ENCODE data around the gene ACTMAP. TPM values are rescaled to one million over a fixed set of nuclear protein-coding genes. Genes with fewer than 3 reads are reported as not detected.
"Not testable (repeated sequence)": the region's sequence is repeated elsewhere in the genome, so short reads cannot be mapped to it uniquely, and the experiment has no call there.

ACTMAP gene
- total RNA-seq, 1 donor from 2014 or later: 20.7 TPM

DNA sequence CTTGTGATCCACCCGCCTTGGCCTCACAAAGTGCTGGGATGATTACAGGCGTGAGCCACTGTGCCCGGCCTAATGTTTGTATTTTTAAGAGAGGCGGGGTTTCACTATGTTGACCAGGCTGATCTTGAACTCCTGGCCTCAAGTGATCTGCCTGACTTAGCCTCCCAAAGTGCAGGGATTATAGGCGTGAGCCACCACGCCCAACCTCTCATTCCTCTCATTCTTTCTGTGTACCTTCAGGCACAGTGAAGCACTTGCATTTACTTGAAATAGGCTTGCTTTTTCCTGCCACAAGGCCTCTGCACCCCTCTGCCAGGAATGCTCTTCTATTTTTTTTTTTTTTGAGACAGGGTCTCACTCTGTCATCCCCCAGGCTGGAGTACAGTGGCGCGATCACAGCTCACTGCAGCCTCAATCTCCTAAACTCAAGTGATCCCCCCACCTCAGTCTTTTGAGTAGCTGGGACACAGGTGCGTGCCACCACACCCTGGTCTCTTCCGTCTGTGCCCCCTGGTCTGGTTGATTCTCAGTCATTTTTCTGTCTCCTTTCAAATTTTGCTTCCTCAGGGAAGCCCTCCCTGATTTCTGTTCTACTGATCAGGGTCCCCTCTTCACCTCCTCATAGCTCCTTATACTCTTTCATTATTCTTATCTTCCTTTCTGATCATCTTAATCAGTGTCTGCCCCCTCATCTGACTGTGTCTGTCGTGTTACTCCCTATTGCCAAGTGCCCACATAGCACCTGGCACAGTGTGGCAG is 15.1 kb downstream of the ACTMAP start:
- Mint-ChIP-seq H3K27me3 (ENCODE audit: unreplicated experiment) (peaks cover 7% of the 10 kb centered on the region), H3K9me3 (ENCODE audit: unreplicated experiment) (peaks cover 13% of the 10 kb centered on the region), H3K4me1 (ENCODE audit: low read depth, unreplicated experiment) (peaks cover 14% of the 10 kb centered on the region), H3K36me3 (ENCODE audit: unreplicated experiment) (peaks cover 4% of the 10 kb centered on the region), H3K27ac (ENCODE audit: unreplicated experiment) (no peak overlapping the region), H3K4me3 (ENCODE audit: unreplicated experiment) (no peak overlapping the region)
- TF ChIP-seq, protein P1, sequence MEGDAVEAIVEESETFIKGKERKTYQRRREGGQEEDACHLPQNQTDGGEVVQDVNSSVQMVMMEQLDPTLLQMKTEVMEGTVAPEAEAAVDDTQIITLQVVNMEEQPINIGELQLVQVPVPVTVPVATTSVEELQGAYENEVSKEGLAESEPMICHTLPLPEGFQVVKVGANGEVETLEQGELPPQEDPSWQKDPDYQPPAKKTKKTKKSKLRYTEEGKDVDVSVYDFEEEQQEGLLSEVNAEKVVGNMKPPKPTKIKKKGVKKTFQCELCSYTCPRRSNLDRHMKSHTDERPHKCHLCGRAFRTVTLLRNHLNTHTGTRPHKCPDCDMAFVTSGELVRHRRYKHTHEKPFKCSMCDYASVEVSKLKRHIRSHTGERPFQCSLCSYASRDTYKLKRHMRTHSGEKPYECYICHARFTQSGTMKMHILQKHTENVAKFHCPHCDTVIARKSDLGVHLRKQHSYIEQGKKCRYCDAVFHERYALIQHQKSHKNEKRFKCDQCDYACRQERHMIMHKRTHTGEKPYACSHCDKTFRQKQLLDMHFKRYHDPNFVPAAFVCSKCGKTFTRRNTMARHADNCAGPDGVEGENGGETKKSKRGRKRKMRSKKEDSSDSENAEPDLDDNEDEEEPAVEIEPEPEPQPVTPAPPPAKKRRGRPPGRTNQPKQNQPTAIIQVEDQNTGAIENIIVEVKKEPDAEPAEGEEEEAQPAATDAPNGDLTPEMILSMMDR (IDR thresholded peaks at IDR 0.05; ENCODE audit: partially characterized antibody, unreplicated experiment): no peak
- no peak for DNase-seq

DNA sequence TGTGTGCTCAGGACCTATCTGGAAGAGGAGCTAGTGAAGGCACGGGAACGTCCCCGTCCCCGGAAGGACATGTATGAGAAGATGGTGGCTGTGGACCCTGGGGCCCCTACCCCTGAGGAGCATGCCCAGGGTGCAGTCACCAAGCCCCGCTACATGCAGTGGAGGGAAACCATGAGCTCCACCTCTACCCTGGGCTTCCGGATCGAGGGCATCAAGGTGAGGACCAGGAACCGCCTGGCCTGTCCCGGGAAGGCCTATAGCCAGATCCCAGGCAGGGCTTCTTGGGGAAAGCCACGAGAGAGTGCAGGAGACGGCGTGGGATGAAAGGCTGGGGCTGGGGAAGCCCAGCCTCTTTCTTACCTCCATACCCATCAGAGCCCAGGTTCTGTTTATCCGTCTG is 17.1 kb downstream of the ACTMAP start:
- TF ChIP-seq, protein P1 (IDR thresholded peaks at IDR 0.05; ENCODE audit: partially characterized antibody, unreplicated experiment): no peak

GRCh38 chr19:40732304-40732703 is 18.0 kb downstream of the ACTMAP start:
- H3K4me3 Mint-ChIP-seq (ENCODE audit: unreplicated experiment); DNase-seq; H3K4me1 Mint-ChIP-seq (ENCODE audit: low read depth, unreplicated experiment); H3K36me3 Mint-ChIP-seq (ENCODE audit: unreplicated experiment); H3K9me3 Mint-ChIP-seq (ENCODE audit: unreplicated experiment); H3K27ac Mint-ChIP-seq (ENCODE audit: unreplicated experiment); H3K27me3 Mint-ChIP-seq (ENCODE audit: unreplicated experiment): not testable (repeated sequence)

More for the DNA sequence above, 17.1 kb downstream of the ACTMAP start:
- Mint-ChIP-seq H3K36me3 (ENCODE audit: unreplicated experiment) (peaks cover 4% of the 10 kb centered on the region), H3K4me1 (ENCODE audit: low read depth, unreplicated experiment) (no peaks in the 10 kb centered on the region), H3K9me3 (ENCODE audit: unreplicated experiment) (peaks cover 1% of the 10 kb centered on the region), H3K27ac (ENCODE audit: unreplicated experiment) (no peak overlapping the region), H3K27me3 (ENCODE audit: unreplicated experiment) (peaks cover 2% of the 10 kb centered on the region), H3K4me3 (ENCODE audit: unreplicated experiment) (no peak overlapping the region)
- DNase-seq: no peak

GRCh38 chr19:40730065-40730464 is 20.2 kb downstream of the ACTMAP start:
- not testable (repeated sequence) for H3K36me3 Mint-ChIP-seq (ENCODE audit: unreplicated experiment); H3K9me3 Mint-ChIP-seq (ENCODE audit: unreplicated experiment); DNase-seq; H3K27me3 Mint-ChIP-seq (ENCODE audit: unreplicated experiment); H3K27ac Mint-ChIP-seq (ENCODE audit: unreplicated experiment); H3K4me1 Mint-ChIP-seq (ENCODE audit: low read depth, unreplicated experiment); H3K4me3 Mint-ChIP-seq (ENCODE audit: unreplicated experiment)

DNA sequence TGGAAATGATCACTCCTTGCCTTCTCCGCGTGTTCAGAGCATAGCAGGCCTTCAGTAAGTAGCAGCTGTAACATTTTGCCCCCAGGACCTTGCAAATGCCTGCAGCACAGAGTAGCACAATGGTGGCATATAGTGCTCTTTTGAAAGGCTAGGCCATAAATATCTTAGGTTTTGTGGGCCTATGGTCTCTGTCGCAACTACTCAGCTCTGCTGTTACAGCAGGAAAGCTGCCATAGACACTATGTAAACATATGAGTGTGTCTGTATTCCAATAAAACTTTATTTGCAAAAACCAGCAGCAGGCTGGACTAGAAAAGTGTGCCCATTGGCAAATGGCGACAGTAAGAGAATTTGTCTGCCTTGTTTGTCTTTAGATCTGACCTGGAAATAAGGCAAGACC is 24.0 kb downstream of the ACTMAP start:
- H3K4me3 Mint-ChIP-seq (ENCODE audit: unreplicated experiment): no peak overlapping the region
- no peaks in the 10 kb centered on the region for H3K27me3 Mint-ChIP-seq (ENCODE audit: unreplicated experiment)
- peaks cover 3% of the 10 kb centered on the region for H3K36me3 Mint-ChIP-seq (ENCODE audit: unreplicated experiment)
- TF ChIP-seq, protein P1 (IDR thresholded peaks at IDR 0.05; ENCODE audit: partially characterized antibody, unreplicated experiment): no peak
- H3K9me3 Mint-ChIP-seq (ENCODE audit: unreplicated experiment): peaks cover 6% of the 10 kb centered on the region
- DNase-seq: no peak
- H3K4me1 Mint-ChIP-seq (ENCODE audit: low read depth, unreplicated experiment): peaks cover 2% of the 10 kb centered on the region
- H3K27ac Mint-ChIP-seq (ENCODE audit: unreplicated experiment): no peak overlapping the region

DNA sequence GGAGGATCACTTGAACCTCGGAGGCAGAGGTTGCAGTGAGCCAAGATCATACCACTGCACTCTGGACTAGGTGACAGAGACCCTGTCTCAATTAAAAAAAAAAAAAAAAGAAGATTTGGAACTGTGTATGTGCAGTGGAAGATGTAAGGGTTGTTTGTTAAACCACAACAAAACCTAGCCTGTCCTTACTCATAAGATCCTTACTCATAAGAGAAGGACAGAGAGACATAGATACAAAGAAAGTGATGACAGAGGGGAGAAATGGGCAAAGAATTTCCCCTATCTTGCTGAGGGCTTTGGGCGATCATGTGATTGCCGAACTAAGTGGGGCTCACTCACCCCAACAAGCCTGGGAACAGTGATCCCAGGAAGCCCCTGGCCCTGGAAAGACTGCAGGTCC is 25.4 kb downstream of the ACTMAP start:
- TF ChIP-seq, protein P1 (IDR thresholded peaks at IDR 0.05; ENCODE audit: partially characterized antibody, unreplicated experiment): no peak
- no peaks in the 10 kb centered on the region for H3K36me3 Mint-ChIP-seq (ENCODE audit: unreplicated experiment)
- no peak for DNase-seq

More for the DNA sequence above, 25.4 kb downstream of the ACTMAP start:
- no peaks in the 10 kb centered on the region for H3K27me3 Mint-ChIP-seq (ENCODE audit: unreplicated experiment)
- peaks cover 6% of the 10 kb centered on the region for H3K4me1 Mint-ChIP-seq (ENCODE audit: low read depth, unreplicated experiment)
- no peak overlapping the region for H3K4me3 Mint-ChIP-seq (ENCODE audit: unreplicated experiment)
- peaks cover 11% of the 10 kb centered on the region for H3K9me3 Mint-ChIP-seq (ENCODE audit: unreplicated experiment)
- H3K27ac Mint-ChIP-seq (ENCODE audit: unreplicated experiment): no peak overlapping the region

Data from glutamatergic neuron (in vitro differentiated cells).